ENCODE data around the gene OPRM1.

DNA sequence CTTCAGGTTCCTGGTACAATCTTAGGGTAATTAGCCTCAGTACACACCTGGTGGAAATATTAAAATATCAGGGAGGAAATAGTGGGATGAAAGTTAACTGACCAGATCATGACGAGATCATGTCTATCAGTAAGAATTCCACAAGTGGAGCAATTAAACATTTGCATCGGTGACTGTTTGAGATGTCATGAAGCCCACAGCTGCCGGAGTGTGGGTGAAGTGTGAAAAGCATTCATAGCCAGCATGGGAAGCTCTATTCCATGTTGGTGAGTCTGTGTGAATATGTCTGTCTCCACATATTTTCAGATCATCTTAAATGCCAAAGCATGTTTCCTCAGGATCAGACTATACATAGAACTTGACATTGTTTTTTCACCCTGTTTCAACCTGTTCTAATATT is 174.7 kb downstream of the OPRM1 start:
- TF ChIP-seq, protein P1, sequence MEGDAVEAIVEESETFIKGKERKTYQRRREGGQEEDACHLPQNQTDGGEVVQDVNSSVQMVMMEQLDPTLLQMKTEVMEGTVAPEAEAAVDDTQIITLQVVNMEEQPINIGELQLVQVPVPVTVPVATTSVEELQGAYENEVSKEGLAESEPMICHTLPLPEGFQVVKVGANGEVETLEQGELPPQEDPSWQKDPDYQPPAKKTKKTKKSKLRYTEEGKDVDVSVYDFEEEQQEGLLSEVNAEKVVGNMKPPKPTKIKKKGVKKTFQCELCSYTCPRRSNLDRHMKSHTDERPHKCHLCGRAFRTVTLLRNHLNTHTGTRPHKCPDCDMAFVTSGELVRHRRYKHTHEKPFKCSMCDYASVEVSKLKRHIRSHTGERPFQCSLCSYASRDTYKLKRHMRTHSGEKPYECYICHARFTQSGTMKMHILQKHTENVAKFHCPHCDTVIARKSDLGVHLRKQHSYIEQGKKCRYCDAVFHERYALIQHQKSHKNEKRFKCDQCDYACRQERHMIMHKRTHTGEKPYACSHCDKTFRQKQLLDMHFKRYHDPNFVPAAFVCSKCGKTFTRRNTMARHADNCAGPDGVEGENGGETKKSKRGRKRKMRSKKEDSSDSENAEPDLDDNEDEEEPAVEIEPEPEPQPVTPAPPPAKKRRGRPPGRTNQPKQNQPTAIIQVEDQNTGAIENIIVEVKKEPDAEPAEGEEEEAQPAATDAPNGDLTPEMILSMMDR (IDR thresholded peaks at IDR 0.05), result no peak
- no peak for TF ChIP-seq POLR2A (IDR thresholded peaks at IDR 0.05)

All from ovary (tissue), 3 donors.